Measurements from ENCODE around the gene HS6ST2.

DNA sequence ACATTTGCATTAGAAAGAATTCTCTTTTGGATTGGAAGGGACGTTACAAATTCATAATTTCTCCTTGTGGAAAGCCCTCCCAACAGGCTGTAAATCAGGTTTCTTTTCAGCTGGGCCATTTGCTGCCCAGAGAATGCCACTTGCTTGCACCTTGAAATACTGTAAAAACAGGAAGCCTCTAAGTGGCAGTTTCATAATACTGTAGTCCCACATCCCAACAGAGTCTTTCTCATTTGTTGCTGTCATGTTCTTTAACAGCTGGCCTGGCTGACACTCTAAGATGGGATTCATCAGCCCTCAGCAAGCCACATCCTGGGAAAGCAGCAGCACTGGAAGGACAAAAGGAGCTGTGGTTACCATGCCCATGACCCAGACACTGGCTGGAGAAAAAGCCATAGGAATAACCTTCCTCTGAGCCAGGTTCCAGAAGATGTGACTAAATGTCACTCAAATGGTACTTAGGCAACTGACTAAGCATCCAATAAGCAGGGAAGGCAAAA, 247.7 kb downstream of the HS6ST2 start:
- TF ChIP-seq, protein P1, sequence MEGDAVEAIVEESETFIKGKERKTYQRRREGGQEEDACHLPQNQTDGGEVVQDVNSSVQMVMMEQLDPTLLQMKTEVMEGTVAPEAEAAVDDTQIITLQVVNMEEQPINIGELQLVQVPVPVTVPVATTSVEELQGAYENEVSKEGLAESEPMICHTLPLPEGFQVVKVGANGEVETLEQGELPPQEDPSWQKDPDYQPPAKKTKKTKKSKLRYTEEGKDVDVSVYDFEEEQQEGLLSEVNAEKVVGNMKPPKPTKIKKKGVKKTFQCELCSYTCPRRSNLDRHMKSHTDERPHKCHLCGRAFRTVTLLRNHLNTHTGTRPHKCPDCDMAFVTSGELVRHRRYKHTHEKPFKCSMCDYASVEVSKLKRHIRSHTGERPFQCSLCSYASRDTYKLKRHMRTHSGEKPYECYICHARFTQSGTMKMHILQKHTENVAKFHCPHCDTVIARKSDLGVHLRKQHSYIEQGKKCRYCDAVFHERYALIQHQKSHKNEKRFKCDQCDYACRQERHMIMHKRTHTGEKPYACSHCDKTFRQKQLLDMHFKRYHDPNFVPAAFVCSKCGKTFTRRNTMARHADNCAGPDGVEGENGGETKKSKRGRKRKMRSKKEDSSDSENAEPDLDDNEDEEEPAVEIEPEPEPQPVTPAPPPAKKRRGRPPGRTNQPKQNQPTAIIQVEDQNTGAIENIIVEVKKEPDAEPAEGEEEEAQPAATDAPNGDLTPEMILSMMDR (conservative IDR thresholded peaks at IDR 0.05): no peak
- TF ChIP-seq ZFX (IDR thresholded peaks at IDR 0.05): no peak
